NCI-H748 treated with DMSO at 0.1 percent for 48 hours (cell line): Measurements from ENCODE around the gene CCSER1.
A peak's percentile ranks its signal among the peaks of the same experiment; 100 is the strongest.
"Not testable (repeated sequence)": the region's sequence is repeated elsewhere in the genome, so short reads cannot be mapped to it uniquely, and the experiment has no call there.

Experiments
- DNase-seq: peaks from one replicate; lab custom pipeline; 2025; lab: John Stamatoyannopoulos, UW

Gene CCSER1

DNA sequence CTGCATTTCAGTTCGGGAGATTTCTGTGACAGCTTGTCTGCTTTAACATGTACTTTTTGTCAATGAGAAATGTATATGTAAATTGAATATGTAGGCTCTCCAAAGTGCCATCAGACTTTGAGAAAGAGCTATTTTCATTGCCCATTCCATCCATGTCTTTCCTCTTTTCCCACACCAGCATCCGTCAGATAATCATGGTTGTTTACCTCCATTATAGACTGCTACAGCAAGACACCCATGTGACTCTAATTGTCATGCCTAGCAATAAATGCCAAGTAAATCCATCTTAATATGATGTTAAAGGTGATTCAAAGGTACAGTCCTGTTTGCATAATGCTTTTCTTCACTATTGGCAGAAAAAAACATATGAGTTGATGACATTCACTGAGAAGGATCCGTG lies 1157.3 kb downstream of the CCSER1 start:
- no peak for DNase-seq

DNA sequence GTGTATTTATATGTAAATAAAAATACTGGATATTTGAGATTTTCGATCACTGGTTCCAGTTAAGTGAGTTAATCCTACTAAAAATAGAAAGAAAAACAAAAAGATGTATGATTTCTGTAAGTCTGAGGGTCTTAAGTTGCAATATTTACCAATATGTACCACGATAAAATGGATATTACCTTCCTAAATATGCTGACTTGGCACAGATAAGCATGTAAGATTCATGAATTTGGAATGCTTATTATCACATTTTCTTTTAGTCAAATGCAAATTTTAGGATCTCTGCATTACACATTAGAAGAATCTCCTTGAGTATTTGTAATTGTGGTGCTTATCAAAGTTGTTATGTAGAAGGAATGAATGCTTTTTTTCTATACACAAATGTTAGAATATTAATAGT lies 1158.3 kb downstream of the CCSER1 start:
- DNase-seq: no peak

DNA sequence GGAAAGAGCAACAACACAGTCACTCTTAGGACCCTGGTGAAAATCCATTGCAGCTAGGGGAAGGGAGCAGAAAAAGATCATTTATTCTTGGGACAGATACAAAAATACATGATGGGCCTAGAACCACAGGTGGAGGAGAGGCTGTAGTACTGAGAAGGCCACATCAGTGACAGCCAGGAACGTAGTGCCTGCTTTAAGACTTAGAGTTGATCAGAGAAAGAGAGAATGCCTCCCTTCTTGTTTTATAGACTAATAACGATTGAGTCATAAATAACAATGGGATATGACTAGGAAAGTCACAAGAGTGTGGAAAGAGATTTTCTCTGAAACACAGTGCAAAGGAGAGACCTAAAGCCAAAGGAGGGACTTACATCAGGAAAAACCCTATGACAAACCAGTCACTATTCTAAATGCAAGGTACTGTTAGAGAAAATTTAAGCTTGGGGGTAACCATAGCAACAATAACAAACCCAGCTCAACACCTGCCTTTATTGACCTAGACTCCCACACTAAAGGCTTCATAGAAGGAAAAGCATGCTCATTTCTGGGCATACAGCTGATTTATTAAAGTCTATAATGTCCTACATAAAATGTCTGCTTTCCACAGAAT lies 1161.6 kb downstream of the CCSER1 start:
- peak; percentile 68 for DNase-seq

DNA sequence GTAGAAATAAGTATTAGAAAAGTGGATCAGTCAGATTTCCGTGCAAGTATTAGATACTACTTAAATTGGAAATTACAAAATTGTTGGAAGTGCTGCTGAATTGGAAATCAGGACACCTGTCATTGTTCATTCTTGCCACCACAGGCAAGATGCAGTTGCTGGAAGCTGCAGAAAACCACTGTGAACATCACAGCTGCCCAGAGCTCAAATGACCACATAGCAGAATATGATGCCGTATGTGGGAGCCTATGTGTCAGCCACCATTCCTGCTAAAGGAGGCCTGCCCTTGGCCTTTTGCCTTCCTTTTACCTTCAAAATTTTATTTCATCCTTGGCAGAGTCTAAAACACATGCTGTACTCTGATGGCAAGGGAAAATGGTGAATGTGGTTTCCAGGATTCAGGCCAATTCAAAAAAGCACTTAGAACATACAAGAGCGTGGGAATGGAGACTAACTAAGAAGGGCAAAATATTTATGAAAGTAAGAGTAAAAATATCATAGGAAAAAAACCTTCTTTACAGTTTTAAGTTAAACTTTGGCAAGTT lies 1171.0 kb downstream of the CCSER1 start:
- no peak for DNase-seq

DNA sequence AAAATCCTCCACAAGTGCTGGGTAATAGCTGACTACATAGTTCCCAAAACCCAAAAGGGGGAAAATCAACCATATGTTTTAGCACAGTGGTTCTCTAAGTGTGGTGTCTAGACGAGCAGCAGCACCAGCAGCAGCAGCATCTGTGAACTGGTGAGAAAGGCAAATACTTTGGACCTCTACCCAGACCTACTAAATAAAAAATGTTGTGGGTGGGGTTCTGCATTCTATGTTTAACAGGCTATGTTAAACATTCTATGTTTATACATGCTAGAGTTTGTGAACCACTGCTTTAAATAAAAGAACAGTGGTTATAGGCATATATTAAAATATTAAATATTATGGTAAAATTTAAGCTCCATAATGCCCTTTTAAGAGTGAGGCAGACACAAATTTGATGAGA lies 1171.6 kb downstream of the CCSER1 start:
- DNase-seq: no peak

DNA sequence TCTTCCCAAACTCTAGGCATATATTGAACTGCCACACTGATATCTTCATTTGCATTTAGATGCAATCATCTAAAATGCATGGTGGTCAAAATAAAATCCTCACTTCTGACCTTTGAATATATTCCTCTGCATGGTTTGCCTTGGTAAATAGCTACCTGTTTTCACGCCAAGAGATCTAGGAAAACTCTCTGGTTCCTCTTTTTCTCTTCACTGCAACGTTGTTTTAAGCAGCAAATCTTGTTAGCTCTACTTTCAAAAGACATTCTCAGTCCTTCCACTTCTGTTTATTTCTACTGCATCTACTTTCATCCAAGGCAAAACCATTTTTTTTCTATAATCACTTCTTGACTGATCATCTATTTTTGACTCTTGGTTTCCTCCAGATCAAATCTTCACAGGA lies 1174.9 kb downstream of the CCSER1 start:
- no peak for DNase-seq

DNA sequence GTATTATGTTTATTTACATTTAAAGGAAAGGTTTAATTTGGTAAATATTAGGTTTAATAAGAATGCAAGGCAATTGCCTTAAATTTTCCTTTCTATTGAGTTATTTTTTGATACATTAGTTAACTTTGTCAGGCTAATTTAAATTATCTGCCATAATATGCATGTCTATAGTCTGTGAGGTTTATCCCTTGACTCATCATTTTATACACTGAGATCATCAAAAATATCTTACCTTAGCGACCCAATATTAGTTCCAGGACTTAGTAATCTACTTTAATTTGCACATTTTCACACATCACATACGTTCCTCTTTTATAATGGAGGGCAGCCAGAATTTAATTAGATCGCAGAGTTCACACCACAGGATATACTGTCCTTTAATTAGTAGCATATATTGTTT lies 1177.1 kb downstream of the CCSER1 start:
- no peak for DNase-seq

DNA sequence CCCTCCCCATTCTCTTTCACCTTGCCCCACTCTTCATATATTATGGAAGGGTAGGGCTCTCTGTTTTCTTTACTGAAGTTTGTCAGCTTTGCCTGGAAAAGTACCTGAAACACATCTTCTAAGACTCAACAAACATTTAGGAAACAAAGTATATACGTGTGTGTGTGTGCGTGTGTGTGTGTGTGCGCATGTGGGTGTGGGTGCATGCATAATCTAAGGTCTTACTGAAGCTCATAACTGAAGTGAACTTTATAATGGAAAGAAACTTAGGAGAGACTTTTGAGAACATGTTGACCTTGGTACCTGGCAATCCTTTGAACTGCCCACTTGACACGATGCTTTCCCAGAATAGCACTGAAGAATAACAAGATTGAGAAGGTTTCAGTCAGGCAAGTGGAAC lies 1190.2 kb downstream of the CCSER1 start:
- DNase-seq: no peak

DNA sequence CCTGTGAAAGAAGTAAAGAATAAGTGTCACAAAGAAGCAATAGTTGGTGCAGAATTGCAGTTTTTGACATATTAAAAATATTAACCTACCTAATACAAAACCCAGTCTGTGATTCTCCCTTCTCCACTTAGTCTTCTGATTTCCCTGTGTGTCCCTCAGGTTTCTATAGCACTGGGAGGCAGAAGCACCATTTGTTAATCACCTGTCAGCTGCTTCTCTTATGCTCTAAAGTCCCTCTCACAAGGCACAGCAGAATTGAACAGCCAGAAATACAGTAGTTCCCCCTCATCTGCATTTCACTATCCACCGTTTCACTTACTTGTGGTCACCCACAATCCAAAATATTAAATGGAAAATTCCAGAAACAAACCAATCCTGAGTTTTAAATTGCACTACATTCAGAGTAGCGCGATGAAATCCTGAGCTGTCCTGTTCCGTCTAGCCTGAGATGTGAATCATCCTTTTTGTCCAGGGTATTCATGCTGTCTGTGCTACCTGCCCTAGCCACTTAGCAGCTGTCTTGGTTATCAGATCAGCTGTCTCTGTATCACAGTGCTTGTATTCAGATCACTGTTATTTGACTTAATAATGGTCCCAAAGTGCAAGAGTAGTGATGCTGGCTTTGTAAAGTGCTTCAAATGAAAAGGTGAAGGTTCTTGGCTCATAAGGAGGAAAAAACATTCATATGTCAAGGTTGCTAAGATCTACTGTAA lies 1192.5 kb downstream of the CCSER1 start:
- DNase-seq: peak; percentile 55

DNA sequence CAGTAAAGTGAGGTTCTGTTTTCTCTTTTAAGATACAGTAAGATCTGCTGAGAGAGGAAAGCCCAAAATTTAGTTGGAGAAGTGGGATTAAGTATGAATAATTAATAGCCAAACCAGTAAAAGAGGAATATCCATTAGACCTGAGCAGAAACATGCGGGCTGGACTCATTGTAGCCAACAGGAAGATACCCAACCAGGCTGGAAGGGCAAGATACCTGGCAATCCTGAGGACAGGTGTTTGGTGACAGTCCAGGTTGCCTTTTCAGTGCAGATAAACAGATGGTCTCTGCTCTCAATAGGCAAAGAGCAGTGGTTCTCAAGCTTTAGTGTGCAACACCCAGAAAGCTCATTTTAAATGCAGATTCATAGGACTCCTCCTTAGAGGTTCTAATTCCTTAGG lies 1195.8 kb downstream of the CCSER1 start:
- DNase-seq: no peak

DNA sequence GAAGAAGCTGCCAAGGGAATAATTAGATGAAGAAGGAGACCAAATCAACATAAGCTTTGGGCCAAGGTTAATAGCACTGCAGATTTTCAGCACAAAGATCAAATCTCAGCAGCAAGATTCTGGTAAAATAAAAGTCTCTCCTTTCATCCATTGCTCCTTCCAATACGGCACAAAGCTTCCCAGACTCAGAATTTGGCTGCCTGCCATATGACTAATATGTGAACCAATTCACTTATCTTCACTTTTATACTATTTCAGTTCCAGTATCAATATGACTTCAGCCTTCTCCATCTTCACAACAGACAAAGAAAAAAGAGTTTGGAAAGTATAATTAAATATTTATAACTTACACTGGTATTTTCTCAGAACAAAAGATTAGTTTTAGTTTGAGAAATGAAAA lies 1198.3 kb downstream of the CCSER1 start:
- DNase-seq: no peak

DNA sequence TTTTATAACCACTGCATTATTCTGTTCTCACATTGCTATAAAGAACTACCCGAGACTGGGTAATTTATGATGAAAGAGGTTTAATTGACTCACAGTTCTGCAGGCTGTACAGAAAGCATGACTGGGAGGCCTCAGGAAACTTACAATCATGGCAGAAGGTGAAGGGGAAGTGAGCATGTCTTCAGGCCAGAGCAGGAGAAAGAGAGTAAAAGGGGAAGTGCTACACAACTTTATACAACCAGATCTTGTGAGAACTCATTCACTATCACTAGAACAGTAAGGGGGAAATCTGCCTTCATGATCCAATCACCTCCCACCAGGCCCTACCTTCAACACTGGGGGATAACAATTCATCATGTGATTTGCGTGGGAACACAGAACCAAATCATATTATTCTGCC lies 1199.0 kb downstream of the CCSER1 start:
- DNase-seq: not testable (repeated sequence)

DNA sequence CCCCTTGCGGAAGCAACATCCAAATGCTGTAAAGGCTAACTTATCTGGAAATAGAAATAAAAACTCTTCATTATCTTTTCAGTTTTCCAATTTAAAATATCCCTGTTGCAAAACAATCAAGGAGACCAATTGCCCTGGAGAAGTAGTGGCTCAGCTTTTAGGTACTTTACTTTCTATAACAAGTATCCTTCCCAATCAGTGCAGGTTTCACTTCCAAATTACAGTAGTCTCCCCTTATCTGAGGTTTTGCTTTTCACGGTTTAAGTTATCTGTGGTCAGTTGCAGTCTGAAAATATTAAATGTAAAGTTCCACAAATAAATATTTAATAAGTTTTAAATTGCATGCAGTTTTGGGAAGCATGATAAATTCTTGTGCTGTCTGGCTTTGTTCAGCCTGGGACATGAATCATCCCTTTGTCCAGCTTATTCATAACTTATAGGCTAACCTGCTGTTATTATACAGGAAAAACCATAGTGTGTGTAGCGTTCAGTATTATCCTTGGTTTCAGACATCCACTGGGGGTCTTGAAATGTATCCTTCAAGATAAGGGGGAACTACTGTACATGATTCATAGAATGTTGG lies 1203.5 kb downstream of the CCSER1 start:
- DNase-seq: no peak

DNA sequence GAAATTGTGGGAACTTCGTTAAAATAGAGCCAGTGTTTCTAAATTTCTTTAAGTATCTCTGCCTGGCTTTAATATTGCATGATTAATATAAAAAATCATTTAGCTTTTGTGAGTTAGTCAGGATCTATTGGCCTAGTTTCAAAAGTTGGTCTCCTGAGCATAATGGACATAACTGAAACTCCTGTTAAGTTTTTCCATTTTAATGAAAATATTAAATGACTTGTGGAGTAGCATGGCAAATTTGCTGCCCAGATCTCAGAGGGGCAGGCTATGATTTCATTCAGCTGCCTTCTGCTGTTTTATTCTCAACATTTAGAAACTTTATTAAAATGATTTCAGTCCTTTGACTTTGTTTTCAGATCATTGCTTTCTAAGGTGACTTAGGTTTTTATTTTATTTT lies 1213.6 kb downstream of the CCSER1 start:
- DNase-seq: no peak

DNA sequence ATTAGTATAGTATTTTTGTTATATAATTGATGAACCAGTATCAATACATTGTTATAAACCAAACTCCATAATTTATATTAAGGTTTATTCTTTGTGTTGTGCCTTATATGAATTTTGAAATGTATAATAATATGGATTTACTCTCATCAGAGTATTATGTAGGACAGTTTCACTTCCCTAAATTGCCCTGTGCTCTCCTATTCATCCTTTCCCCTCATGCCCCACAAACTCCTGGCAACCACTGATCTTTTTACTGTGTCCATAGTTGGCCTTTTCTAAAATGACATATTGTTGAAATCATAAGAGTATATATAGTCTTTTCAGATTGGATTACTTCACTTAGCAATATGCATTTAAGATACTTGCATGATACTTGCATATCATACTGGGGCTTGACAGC lies 1218.4 kb downstream of the CCSER1 start:
- DNase-seq: no peak

DNA sequence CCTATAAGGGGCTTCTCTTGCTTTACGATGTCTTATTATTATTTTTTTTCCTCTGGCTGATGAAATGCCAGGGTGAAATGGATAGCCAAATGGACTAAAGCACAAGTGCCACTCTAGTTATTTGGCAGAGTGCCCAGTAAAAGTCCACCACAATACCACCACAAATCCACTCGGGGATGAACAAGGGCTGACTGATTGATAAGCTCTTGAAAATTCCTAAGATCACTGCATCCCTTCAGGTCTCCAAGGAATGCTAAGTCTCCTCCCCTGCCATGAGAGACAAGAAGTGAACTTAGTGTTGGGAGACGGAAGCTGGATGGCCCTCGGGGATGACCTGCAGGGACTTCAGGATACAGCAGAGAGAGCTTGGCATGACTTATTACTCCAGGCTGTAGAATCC lies 1229.3 kb downstream of the CCSER1 start:
- DNase-seq: not testable (repeated sequence)

DNA sequence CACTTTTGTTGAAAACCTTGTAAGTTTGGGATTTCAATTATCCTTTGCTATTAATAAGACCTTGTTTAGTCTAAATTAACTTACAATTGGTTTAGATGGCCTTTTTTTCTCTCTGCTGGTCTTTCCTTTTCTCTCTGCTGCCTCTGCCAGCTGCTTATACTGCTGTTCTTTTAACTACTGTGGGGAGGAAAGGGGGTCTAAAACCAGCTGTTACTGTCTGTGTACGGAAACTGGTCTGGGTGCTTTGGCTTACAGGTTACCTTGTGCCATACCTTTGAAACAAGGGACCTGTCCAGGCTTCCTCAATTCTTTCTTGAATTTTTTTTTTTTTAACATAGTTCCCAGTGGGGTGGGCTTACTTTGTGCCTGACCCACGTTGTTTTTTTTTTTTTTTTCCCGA lies 1230.8 kb downstream of the CCSER1 start:
- DNase-seq: not testable (repeated sequence)

DNA sequence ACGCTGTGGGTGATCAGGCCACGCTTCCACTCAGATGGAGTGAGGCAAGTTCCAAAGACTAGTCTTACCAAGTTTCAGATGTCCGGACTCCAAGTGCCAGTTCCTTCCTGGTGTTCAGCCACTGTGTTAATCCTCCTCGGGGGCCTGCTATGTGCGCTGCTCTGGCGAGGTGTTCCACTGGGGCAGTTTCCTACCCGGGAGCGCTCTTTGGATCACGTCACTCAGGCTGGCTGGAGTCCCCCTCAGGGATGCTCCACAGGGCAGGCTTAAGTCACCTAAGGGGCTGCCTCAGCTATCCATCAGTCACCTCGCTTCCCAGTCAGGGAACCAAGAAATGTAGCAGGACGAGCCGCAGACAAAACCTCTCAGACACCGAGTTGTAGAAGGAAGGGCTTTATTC lies 1231.4 kb downstream of the CCSER1 start:
- DNase-seq: not testable (repeated sequence)

DNA sequence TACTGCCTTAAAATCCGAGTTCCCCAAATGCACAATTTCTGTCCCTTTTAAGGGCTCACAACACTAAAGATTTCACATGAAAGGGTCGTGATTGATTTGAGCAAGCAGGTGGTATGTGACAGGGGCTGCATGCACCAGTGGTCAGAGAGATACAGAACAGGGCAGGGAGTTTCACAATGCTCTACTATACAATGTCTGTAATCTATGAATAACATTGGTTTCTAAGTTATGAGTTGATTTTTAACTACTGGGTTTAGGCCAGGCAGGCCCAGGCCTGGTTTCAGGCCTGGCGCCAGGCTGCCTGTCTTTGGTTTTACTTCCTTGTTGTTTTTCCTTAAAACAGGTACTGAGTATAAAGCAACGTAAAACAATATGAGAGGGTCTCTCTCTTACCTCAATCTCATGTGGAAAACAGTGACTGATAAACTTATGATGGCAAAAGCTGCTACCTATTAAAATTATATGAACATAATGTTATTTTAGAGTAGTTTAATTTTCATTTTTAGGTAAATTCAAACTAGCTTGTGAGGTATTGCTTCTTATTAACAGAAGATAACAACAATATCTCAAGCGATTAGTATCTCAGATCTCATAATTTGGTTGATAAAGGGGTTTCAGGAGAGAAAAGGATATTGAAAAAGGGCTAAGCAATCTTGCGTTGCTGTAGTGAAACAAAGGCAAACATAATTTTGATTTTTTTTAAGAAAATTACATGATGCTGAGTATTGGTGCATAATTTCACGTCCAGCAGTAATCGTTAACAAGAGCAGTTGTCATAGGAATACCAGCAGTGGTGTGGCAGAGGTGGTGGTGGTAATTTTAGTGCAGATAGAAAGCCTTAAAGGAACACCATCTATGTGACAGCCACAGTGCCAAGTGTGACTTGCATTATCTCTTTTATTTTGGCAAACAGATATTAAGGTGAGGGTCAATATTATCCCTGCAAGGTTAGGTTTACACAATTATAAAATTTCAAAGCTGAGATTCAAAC lies 1232.1 kb downstream of the CCSER1 start:
- DNase-seq: no peak

DNA sequence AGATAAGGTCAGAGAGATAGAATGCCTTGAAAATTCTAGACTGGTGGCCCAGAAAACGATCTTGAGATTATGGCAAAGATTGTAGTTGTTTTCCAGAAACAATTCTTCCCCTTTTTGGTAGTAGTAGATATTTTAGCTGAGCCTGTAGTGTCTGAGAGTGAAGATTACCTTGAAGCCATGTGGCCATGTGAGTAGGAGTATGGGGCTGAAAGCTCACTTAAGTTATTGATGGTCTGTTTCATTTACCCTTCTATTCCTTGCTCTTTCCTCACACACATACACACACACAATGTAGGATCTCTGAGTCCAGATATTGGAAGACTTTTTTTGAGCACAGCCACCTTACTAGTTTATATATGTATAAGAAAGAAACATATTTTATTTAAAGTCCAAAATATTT lies 1234.9 kb downstream of the CCSER1 start:
- DNase-seq: no peak

DNA sequence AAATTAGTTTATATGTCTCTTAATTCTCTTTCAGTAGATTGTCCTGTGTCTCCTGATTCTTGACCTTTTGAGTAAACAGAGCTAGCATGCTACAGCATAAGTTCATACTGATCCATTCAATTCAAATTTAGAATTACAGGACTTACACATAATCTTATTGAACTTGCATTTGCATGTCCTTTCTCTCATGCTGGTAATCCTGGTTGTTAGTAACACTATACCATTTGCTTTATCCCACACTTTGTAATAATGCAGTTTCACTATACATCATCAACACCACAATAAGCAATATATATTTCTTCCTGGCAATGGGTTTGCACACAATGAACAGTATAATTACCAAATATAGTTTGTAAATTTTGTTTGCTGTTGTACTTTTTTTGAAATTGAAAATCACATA lies 1239.4 kb downstream of the CCSER1 start:
- DNase-seq: no peak

DNA sequence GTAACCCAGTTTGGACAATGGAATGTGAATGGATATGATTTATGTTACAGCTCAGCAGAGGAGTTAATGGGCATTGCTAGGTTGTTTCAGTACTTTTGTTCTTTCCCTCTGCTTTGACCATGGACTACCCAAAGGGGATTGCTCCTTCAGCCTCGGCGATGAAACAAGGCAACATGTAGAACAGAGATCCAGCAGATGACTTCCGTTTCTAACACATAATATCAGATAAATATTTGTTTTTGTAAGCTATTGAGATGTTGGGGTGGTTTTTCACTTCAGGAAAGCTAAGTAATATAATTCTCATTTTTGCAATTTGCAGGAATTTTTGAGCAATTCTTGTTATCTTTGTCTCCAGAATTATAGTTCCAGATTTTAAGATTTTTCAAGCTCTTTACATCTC lies 1241.9 kb downstream of the CCSER1 start:
- no peak for DNase-seq
